PC-3 (cell line): ENCODE results near the gene MMP23B.

Source experiments
- CTCF ChIP-seq: fragments of 300-600 bp; sonication (generic); conservative IDR thresholded peaks from 2 replicates; pipeline ENCODE4 v1.5.1; 2017; ENCODE audit warnings: antibody characterized with exemption, low read depth, mild to moderate bottlenecking, low read length
- EZH2phosphoT487 ChIP-seq: fragments of 300-600 bp; sonication (generic); IDR thresholded peaks from 2 replicates; pipeline ENCODE4 v1.6.1; 2018; ENCODE audit warnings: mild to moderate bottlenecking, antibody characterized with exemption, low read length, borderline replicate concordance

DNA sequence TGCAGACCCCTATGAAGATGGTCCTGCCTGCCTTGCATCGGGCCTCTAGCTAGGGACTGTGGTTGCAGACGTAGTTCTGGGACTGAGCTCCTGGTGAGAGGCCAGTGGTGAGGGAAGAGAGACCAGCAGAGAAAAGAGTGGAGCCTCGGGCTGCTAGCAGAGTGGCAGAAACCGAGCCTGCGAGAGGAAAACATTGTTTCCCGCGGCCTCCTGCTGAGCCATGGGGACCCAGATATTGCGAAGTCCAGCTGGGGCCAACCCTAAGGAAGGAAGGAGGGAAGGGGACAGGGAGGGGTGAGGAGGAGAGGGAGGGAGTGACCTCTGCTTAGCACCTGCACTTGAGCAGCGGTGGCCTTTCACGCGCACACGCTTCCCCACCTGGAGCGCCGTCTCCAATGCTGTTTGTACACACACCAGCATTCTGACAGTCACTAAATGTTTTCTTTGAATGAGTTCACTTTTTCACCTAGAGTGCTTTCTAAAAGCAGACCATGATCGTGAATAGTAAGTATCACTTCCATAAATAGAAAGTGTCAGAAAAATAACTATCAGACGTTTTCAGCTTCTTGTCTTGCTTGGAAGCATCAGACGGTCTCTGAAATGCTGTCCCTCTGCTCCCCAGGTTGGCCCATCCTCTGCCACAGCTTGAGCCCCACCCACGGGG, 29.5 kb upstream of the MMP23B start:
- no peak for TF ChIP-seq EZH2phosphoT487
- no peak for TF ChIP-seq CTCF
